Measurements from ENCODE around the gene KCTD16.

KCTD16 gene

GRCh38 chr5:144170276-144171024, at the start of gene KCTD16, which contains the start of gene YIPF5:
Gene KCTD16 (plus strand): TSS chr5:144170873.
Gene YIPF5 (minus strand): TSS chr5:144170659. CDS start chr5:144169955, 704 bp downstream.
- peak within 1 kb of the TSS; percentile 95 for H3K4me3 ChIP-seq (replicated peaks; ENCODE audit: low read depth, low read length)
- no peaks in the 10 kb centered on the region for H3K36me3 ChIP-seq (ENCODE audit: control insufficient read depth, insufficient read depth, low read length)
- no peak for TF ChIP-seq CTCF (IDR thresholded peaks at IDR 0.05; ENCODE audit: insufficient read depth, low read length, poor library complexity, severe bottlenecking)
- DNase-seq (ENCODE audit: extremely low read depth, insufficient read length), result peak; percentile 96
- no peaks in the 10 kb centered on the region for H3K27me3 ChIP-seq (replicated peaks; ENCODE audit: control insufficient read depth, insufficient read depth, low read length)

GRCh38 chr5:144121577-144121976, 49.1 kb upstream of the KCTD16 start:
- Histone ChIP-seq H3K36me3 (ENCODE audit: control insufficient read depth, insufficient read depth, low read length) (no peaks in the 10 kb centered on the region), H3K27me3 (replicated peaks; ENCODE audit: control insufficient read depth, insufficient read depth, low read length) (no peaks in the 10 kb centered on the region; the same call in 1 of the 2 replicates), H3K4me3 (replicated peaks; ENCODE audit: low read depth, low read length) (no peak overlapping the region)
- no peak for TF ChIP-seq CTCF (IDR thresholded peaks at IDR 0.05; ENCODE audit: insufficient read depth, low read length, poor library complexity, severe bottlenecking)
- no peak for DNase-seq (ENCODE audit: extremely low read depth, insufficient read length)

- H3K27me3 ChIP-seq (replicated peaks; ENCODE audit: control insufficient read depth, insufficient read depth, low read length), result no peaks in the 10 kb centered on the region; the same call in 1 of the 2 replicates
- TF ChIP-seq CTCF (IDR thresholded peaks at IDR 0.05; ENCODE audit: insufficient read depth, low read length, poor library complexity, severe bottlenecking), result no peak
- no peak for DNase-seq (ENCODE audit: extremely low read depth, insufficient read length)
- H3K36me3 ChIP-seq (ENCODE audit: control insufficient read depth, insufficient read depth, low read length), result no peaks in the 10 kb centered on the region
- H3K4me3 ChIP-seq (replicated peaks; ENCODE audit: low read depth, low read length), result no peak overlapping the region
Observed at GRCh38 chr5:144122081-144122480, 48.6 kb upstream of the KCTD16 start.

- Histone ChIP-seq H3K36me3 (ENCODE audit: control insufficient read depth, insufficient read depth, low read length) (no peaks in the 10 kb centered on the region), H3K4me3 (replicated peaks; ENCODE audit: low read depth, low read length) (no peak overlapping the region), H3K27me3 (replicated peaks; ENCODE audit: control insufficient read depth, insufficient read depth, low read length) (no peaks in the 10 kb centered on the region; the same call in 1 of the 2 replicates)
- DNase-seq (ENCODE audit: extremely low read depth, insufficient read length), result no peak
- no peak for TF ChIP-seq CTCF (IDR thresholded peaks at IDR 0.05; ENCODE audit: insufficient read depth, low read length, poor library complexity, severe bottlenecking)
Observed at GRCh38 chr5:144122641-144123040, 48.0 kb upstream of the KCTD16 start.

GRCh38 chr5:144125163-144125726, 45.4 kb upstream of the KCTD16 start:
- no peaks in the 10 kb centered on the region; the same call in 1 of the 2 replicates for H3K27me3 ChIP-seq (replicated peaks; ENCODE audit: control insufficient read depth, insufficient read depth, low read length)
- H3K36me3 ChIP-seq (ENCODE audit: control insufficient read depth, insufficient read depth, low read length), result no peaks in the 10 kb centered on the region
- no peak for TF ChIP-seq CTCF (IDR thresholded peaks at IDR 0.05; ENCODE audit: insufficient read depth, low read length, poor library complexity, severe bottlenecking)
- DNase-seq (ENCODE audit: extremely low read depth, insufficient read length), result no peak
- no peak overlapping the region for H3K4me3 ChIP-seq (replicated peaks; ENCODE audit: low read depth, low read length)
